ENCODE data around the gene GRB10.

DNA sequence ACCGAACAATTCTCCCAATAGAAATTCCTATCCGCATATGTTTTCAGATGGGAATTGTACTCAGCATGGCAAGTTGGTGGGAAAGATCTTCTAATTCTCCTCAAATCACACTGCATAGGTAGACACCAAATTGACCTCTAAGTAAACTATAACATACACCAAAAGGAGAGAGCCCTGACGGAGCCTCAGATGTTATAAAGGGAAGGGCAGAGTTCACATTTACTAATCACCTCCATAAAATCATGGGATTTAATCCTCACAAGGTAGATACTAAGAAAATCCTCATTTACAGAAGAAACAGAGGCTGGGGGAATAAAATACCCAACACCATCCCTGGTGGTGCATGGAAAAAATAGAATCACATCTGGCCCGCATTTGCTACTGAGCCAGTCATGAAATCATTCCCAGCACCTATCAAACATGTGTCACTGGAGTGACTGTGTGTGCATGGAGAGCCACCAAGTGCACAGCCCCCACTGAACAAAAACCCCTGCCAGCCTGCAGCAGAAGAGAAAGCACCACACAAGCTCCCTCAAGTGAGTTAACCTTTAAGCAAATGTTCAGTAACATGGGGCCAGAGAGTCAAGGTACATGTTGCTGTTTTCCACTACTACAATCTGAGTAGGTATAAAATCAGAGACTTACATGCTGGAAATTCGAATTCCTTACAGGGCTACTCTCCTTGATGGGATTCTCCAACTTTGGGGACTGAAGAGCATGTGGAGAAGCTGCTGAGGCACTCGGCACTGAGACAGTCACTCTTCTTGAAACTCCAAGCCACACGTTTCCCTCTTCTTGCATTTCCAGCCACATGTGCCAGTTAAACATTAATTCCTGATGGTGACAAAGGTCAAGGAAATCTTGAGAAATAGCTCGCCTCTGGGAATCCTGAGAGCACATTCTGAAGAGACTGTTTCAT is 217.8 kb downstream of the GRB10 start, which contains the start of gene DDC:
- TF ChIP-seq, protein P1, sequence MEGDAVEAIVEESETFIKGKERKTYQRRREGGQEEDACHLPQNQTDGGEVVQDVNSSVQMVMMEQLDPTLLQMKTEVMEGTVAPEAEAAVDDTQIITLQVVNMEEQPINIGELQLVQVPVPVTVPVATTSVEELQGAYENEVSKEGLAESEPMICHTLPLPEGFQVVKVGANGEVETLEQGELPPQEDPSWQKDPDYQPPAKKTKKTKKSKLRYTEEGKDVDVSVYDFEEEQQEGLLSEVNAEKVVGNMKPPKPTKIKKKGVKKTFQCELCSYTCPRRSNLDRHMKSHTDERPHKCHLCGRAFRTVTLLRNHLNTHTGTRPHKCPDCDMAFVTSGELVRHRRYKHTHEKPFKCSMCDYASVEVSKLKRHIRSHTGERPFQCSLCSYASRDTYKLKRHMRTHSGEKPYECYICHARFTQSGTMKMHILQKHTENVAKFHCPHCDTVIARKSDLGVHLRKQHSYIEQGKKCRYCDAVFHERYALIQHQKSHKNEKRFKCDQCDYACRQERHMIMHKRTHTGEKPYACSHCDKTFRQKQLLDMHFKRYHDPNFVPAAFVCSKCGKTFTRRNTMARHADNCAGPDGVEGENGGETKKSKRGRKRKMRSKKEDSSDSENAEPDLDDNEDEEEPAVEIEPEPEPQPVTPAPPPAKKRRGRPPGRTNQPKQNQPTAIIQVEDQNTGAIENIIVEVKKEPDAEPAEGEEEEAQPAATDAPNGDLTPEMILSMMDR (IDR thresholded peaks at IDR 0.05): no peak
- TF ChIP-seq POLR2A (IDR thresholded peaks at IDR 0.05): no peak

Measured in breast epithelium (tissue), 3 donors.